Measurements from ENCODE around the gene ADARB1.

Gene ADARB1

DNA sequence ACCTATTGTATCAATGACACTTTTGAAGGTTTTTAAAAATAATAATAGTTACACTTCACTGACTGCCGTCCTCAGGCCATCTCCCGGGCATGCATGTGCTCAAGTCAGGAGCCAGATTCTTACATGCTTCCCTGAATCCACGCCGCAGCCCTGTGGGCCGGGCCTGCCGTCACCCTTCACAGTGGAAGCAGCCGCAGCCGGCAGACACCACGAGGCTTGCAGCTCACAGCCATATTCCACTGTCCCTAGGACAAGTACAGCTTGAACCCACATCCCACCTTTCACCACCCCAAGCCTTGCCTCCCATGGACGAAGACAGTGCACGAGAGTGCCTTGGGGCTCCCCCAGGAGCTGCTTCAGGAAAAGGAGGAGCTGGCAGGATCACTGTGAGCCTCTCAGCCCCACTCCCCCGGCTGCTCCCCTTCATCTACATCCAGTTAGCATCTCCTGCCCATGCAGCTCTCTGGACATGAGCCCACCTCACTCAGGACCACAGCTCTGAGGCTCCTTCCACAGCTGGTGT lies 136.1 kb downstream of the ADARB1 start:
- H3K4me3 ChIP-seq (ENCODE audit: control insufficient read depth, low read depth, low read length), result no peak overlapping the region
- DNase-seq (ENCODE audit: low read depth), result no peak
- TF ChIP-seq, protein P1, sequence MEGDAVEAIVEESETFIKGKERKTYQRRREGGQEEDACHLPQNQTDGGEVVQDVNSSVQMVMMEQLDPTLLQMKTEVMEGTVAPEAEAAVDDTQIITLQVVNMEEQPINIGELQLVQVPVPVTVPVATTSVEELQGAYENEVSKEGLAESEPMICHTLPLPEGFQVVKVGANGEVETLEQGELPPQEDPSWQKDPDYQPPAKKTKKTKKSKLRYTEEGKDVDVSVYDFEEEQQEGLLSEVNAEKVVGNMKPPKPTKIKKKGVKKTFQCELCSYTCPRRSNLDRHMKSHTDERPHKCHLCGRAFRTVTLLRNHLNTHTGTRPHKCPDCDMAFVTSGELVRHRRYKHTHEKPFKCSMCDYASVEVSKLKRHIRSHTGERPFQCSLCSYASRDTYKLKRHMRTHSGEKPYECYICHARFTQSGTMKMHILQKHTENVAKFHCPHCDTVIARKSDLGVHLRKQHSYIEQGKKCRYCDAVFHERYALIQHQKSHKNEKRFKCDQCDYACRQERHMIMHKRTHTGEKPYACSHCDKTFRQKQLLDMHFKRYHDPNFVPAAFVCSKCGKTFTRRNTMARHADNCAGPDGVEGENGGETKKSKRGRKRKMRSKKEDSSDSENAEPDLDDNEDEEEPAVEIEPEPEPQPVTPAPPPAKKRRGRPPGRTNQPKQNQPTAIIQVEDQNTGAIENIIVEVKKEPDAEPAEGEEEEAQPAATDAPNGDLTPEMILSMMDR (conservative IDR thresholded peaks at IDR 0.05; ENCODE audit: control insufficient read depth, insufficient read depth, low read depth, low read length), result no peak

DNA sequence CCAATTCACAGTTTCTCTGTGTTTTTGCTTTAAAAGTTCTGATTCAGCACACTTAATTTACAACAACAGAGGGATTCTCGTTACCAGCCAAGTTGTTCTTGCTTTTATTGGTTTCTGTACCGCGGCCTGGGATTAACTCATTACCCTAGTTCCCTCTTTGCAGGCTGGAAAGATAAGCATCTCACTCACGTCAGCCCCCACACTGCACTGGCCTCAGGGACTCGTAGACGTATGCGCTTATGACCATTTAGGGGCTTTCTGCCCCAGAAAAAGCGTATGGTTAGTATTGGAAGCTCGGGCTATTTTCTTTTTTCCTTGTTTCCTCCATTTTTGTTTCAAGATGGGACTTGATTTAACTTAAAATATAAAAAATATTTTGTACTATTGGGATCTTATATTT lies 137.3 kb downstream of the ADARB1 start:
- TF ChIP-seq, protein P1 (conservative IDR thresholded peaks at IDR 0.05; ENCODE audit: control insufficient read depth, insufficient read depth, low read depth, low read length), result no peak
- H3K4me3 ChIP-seq (ENCODE audit: control insufficient read depth, low read depth, low read length), result no peak overlapping the region
- no peak for DNase-seq (ENCODE audit: low read depth)

DNA sequence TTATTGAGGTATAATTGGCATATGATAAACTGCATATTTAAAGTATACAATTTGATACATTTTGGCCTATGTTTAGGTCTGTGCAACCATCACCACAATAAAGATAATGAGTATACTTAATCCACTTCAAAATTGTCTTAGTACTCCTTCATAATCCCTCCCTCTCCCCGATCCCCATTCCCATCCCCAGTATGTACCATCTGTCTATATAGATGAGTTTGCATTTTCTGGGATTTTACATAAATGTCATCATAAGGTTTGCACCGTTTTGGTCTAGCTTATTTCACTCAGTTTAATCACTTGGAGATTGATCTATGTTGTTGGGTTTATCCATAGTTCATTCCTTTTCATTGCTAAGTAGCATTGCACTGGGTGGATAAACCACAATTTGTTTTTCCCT lies 139.0 kb downstream of the ADARB1 start:
- no peak for DNase-seq (ENCODE audit: low read depth)
- TF ChIP-seq, protein P1 (conservative IDR thresholded peaks at IDR 0.05; ENCODE audit: control insufficient read depth, insufficient read depth, low read depth, low read length), result no peak
- no peak overlapping the region for H3K4me3 ChIP-seq (ENCODE audit: control insufficient read depth, low read depth, low read length)

DNA sequence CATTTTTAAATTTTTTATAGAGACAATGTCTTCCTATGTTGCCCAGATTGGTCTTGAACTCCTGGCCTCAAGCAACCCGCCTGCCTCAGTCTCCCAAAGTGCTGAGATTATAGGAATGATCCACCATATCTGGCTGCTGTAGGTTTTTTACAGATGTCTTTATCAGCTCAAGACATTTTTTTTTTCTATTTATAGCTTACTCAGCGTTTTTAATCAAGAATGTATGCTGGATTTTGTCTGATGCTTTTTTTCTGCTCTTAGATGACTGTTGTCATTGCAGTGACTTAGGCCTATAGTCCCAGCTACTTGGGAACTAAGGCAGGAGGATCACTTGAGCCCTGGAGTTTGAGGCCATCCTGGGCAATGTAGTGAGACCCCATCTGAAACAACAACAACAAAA lies 140.8 kb downstream of the ADARB1 start:
- DNase-seq (ENCODE audit: low read depth), result no peak
- TF ChIP-seq, protein P1 (conservative IDR thresholded peaks at IDR 0.05; ENCODE audit: control insufficient read depth, insufficient read depth, low read depth, low read length), result no peak
- H3K4me3 ChIP-seq (ENCODE audit: control insufficient read depth, low read depth, low read length), result no peak overlapping the region

DNA sequence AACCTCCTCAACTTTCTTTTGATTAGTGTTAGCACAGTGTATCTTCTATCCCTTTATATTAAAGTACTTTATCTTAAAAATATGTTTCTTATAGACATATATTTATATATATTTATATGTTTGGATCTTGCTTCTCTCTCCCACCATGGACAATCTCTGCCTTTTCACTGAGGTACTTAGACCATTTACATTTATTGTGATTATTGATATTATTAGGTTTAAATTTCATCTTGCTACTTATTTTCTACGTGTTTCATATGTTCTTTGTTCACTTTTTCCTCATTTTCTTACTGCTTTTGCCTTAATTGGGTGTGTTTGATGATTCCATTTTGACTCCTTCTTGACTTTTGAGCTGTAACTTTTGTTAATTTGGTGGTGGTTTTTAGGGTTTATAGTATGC lies 142.6 kb downstream of the ADARB1 start:
- no peak for DNase-seq (ENCODE audit: low read depth)
- TF ChIP-seq, protein P1 (conservative IDR thresholded peaks at IDR 0.05; ENCODE audit: control insufficient read depth, insufficient read depth, low read depth, low read length), result no peak

DNA sequence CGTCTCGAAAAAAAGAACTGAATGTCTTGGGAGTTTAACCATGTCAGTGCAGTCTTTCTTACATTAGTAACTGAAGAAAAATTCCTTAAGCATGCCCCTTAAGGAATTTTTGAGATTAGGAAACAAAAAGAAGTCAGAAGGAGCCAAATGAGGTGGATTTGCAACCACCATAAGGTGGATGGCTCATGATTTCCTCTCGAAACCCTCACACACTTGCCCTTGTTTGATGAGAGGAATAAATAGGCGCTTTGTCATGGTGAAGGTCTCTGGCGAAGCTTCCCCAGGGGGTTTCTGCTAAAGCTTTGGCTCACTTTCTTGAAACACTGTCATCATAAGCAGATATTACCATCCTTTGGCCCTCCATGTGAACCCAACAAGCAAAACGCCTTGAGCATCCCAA lies 145.1 kb downstream of the ADARB1 start:
- no peak for DNase-seq (ENCODE audit: low read depth)
- H3K4me3 ChIP-seq (ENCODE audit: control insufficient read depth, low read depth, low read length), result no peak overlapping the region
- TF ChIP-seq, protein P1 (conservative IDR thresholded peaks at IDR 0.05; ENCODE audit: control insufficient read depth, insufficient read depth, low read depth, low read length), result no peak

More for the DNA sequence above, 142.6 kb downstream of the ADARB1 start:
- no peak overlapping the region for H3K4me3 ChIP-seq (ENCODE audit: control insufficient read depth, low read depth, low read length)

DNA sequence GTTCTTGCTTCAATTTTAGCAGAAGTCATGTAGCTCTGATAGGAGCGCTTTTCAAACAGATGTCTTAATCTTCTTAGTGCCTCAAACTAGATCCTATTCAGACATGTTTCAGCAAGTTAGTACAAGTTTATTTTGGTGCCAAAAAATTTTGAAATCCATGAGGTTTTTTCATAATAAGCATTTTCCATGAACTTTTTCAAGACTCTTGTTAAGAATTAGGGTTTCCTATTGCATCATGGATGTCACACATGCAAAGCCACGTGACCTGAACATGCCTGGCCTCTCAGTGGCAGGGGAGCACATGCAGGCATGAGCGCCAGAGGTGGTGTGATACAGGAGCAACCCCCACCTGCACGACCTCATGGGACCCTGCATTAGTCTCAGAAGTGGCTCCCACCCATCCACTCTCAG lies 145.7 kb downstream of the ADARB1 start:
- TF ChIP-seq, protein P1 (conservative IDR thresholded peaks at IDR 0.05; ENCODE audit: control insufficient read depth, insufficient read depth, low read depth, low read length), result no peak
- peak; percentile 30 for DNase-seq (ENCODE audit: low read depth)
- no peak overlapping the region for H3K4me3 ChIP-seq (ENCODE audit: control insufficient read depth, low read depth, low read length)
